RCC 7860 (cell line): ENCODE data around the gene ZFYVE28.

Experiments
- DNase-seq: peaks from one replicate; pipeline ENCODE4 v3.0.0-alpha.2; 2015; ENCODE audit warnings: low spot score
- FAIRE-seq: peaks from 2 replicates; lab custom pipeline; 2012; peaks lifted over from hg19 to GRCh38; lab: Jason Lieb, UNC

The ZFYVE28 gene

DNA sequence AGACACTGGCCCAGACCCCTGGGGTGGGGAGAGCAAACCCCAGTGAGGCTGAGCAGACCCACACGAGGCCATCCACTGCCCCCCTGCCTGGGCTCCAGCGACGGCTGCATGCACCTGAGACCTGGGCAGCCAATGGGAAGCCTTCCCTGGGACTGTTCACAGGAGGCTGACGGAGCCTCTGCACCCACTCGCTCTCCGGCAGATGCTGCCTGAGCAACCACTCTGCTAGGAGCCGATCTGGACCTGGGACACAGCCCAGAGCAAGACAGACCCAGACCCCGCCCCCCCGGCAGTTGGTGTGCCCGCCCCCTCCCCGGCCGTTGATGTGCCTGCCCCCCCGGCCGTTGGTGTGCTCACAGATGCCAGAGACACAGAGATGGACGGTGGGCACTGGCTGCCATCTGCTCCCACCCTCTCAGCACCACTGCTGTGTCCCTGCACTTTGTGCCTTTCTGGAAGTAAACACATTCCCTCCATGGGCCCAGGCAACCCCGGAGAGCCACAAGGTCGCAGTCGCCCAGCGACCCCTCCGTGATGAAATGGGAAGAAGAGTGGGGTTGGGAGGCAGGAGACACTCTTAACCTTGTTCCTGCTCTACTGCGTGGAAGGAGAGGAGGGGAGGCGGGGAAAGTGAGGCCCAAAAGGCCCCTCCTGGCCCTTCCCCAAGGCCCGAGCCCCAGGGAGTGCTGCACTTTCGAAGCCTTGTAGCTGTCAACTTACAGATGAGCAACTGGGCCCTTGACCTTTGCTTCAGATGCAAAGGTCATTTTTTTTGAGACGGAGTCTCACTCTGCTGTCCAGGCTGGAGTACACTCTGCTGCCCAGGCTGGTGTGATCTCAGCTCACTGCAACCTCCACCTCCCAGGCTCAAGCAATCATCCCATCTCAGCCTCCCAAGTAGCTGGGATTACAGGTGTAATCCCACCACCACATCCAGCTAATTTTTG lies 62.0 kb downstream of the ZFYVE28 start:
- no peak for DNase-seq
- FAIRE-seq: no peak

DNA sequence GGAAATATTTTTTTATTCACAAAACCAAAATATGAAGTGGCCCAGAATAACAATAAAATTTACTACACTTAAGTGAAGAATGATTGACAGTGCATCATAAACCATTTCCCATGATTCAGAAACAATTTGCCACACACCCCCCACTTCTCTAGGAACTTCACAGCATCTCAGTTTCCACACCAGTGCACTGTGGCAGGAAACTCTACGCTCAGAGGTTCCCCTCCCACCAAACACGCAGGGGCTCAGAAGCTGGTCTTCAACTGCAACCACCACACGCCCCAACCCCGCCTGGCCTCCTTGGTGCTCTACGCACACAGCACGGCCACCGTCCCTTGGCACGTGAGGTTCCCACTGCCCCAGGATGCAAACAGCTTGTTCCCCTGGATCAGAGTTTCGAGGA lies 63.7 kb downstream of the ZFYVE28 start:
- FAIRE-seq: no peak
- DNase-seq: no peak

DNA sequence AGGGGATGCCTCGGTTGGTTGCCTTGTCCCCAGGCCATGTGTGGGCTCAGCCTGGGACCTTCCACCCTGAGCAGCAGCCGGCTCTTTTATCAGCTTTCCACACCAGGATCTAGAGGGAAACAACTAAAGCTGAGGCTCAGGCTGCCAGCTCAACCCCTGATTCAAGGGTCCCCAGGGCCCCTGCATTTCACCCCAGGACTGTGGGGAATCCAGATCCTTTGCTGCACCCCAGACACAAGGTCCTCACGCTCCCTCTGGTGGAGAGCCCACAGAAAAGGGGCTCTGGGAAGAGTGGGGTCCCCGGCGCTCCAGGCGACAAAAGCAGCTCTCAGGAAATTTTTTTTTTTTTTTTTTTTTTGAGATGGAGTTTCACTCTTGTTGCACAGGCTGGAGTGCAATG lies 64.3 kb downstream of the ZFYVE28 start:
- DNase-seq (no peak), FAIRE-seq (no peak)

DNA sequence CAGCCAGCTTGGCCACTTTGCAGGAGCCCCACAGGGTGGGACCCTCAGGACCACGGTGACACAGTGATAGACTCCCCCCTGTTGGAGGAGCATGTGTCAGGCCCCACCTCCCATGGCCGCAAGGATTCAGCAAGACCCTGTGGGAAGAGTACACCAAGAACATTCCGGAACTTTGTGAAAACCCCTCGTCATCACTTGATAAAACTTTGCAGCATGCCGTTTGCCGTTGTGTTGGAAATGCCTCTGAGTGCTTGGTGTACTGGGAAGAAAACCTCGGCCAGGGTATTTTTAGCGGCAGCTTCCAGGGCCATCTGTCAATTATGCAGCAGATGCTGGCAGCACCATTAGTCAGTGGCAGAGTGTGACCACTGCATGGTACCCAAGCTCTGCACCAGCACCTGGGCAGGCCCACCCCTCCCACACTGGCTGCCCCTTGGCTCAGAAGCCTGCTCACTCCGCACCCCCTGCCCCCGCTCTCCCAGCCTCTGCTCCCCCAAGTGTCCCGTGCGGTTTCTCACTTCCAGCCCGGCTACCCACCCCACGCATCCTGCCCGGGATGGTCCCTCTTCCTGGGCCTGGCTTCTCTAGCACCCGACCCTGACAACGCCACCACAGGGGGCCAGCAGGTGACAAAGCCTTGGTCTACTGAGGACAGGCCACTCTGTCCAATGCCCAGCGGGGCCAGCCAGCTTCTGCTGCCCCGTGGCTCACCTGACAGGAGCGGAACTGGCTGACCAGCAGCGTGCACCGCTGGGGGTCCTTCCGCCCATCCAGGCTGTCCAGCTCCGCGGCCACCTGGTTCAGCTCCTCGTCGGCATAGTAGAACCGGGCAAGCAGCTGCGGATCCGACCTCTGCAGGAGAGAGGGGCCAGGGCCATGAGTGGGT lies 65.0 kb downstream of the ZFYVE28 start:
- no peak for FAIRE-seq

DNA sequence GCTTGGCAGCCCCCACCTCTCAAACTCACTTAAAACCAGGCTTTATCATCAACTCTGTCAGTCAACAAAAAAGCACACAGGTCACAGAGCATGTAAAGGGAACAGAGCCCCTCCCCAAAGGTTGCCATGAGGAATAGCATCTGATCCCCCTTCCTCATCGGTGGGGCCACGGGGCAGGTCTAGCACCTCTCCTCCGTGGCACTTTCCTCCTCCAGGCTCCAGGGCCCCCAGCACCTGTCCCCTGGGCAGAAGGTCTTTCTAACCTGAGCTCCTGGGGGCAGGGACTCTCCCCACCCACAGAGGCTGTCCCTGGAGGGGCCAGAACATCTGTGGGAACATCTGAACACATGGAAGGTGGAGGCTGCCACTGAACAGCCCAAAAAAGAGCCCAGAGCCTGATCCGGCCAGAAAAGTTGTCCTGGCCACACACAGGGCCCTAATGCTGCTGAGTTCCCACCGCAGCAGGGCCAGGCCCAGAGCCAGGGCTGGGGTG lies 65.7 kb downstream of the ZFYVE28 start:
- FAIRE-seq (no peak), DNase-seq (no peak)

More for the DNA sequence above, 65.0 kb downstream of the ZFYVE28 start:
- DNase-seq: no peak

DNA sequence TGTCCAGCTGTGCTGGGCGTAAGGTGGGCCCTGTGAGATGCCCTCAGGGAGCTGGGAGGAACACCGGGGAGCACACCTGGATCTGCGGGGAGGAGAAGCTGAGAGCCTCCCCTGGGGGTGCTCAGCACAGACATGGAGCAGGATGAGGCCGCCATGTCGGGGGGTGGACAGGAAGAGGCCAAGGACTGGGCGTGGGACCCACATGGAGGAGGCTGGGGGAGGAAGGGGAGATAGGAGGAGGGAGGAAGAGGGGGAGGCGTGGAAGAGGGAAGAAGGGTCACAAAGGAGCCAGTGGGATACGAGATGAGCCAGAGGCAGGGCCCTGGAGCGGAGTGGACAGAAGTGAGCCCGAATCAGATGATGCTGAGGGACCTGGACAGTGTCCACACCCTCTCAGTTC lies 66.3 kb downstream of the ZFYVE28 start:
- DNase-seq: no peak

DNA sequence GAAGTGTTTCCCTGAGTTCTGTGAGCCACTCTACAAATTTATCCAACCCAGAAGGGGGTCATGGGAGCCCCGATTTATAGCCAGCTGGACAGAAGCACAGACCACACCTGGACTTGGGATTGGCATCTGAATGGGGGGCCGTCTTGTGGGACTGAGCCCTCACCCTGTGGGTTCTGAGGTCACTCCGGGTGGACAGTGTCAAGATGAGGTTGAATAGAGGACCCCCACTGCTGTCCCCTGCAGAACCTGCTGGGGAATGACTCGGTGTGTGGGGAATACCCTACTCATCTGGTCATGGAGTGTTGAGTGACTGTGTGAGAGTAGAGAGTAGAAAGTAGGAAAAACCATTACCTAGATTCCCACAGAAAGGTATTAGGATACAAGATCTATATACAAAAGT lies 67.5 kb downstream of the ZFYVE28 start:
- FAIRE-seq: no peak
- no peak for DNase-seq

More for the DNA sequence above, 66.3 kb downstream of the ZFYVE28 start:
- FAIRE-seq: no peak

DNA sequence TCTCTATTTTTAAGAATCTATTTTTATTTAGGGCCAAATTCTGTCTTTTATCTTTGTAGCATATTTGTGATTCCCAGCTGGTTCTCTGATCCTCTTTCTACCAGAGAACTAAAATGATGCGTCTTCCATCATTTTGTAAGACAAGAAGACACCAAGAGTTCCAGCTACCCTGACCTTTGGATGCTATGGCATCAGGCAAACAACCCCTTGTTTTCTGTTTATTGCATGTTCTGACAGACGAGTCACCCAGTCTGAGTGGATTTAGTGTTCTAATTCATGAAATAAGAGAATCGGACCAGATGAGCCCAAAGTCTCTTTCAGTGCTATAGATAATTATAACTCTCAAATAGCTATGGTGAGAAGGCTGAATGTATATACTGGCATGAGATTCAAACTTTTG lies 69.7 kb downstream of the ZFYVE28 start:
- FAIRE-seq (no peak), DNase-seq (no peak)

DNA sequence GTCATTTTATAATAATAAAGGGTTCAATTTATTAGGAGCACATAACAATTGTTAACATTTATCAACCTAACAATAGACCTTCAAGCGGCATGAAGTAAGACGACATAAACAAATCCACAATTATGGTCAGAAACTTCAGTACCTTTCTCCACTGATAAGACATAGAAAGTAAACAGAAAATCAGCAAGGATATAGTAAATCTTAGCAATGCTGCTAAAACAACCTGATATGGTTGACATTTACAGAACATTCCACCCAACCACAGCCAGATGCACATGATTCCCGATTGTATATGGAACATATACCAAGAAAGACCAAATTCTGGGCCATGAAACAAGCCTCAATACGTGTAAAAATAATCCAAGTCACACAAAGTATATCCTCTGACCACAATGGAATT lies 71.3 kb downstream of the ZFYVE28 start:
- FAIRE-seq: no peak
- no peak for DNase-seq

DNA sequence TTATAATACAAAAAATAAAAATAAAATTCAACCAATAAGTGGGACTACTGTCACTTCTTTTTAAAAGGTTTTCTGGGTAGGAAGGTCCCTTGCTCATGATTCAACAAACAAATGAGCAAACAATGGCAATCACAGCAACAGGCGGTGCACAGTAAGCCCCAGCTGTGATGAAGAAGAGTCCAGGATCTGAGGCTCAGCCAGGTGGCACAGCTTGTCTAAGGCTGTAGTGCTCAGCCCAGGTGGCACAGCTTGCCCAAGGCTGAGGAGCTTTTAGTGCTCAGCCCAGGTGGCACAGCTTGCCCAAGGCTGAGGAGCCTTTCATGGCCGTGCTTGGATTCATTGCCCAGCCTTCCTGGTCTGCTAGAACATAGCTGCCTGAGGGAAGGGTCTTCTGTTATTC lies 75.0 kb downstream of the ZFYVE28 start:
- no peak for DNase-seq
- FAIRE-seq: no peak

DNA sequence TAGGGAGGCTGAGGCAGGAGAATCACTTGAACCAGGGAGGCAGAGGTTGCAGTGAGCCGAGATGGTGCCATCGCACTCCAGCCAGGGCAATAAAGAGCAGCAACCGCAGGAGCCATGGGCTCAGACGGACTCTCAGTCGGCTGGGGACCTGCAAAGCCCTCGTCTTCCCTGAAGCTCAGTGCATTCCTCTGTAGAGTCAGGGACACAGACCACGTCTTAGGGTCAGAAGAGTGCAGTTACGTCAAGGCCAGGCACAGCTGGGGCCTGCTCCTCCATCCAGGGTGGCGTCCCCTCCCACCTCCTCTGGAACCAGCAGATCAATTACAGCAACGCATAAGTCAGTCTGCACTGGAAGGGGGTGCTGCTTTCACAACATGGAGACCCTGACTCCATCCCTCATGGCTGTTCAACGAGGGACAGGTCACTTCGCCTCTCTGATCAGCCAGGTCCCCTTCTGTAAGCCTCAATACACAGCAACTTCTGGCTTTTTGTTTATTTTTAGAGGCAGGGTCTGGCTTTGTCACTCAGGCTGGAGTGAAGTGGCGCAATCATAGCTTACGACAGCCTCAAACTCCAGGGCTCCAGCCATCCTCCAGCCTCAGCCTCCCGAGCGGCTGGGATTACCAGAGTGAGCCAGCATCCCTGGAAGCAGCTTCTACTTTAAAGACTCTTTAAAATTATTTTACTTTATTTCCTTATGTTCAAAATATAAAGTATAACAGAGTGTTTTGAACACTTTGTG lies 76.4 kb downstream of the ZFYVE28 start:
- FAIRE-seq: no peak

DNA sequence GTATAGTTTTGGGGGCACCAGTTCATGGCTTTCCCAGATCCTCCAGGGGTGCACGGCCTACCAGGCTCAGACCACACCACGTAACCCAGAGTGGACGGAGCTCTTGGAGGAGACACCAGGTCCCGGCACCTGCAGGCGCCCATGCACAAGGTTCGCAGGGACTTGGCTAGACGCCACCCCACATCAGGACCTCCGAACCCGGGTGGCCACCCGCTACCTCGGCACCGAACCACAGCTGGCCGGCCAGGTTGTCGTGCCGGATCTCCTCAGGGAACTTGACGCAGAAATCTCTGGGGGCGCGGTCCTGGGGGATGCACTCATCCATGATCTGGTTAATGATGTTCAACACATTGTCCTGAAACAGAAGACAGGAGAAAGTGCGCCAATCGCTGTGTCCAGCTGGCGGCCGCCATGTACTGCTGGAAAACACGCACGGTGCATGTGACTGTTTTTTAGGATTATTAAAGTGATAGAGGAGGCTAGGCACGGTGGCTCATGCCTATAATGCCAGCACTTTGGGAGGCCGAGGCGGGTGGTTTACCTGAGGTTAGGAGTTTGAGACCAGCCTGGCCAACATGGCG lies 77.1 kb downstream of the ZFYVE28 start:
- DNase-seq: no peak
- no peak for FAIRE-seq

More for the DNA sequence above, 76.4 kb downstream of the ZFYVE28 start:
- no peak for DNase-seq

DNA sequence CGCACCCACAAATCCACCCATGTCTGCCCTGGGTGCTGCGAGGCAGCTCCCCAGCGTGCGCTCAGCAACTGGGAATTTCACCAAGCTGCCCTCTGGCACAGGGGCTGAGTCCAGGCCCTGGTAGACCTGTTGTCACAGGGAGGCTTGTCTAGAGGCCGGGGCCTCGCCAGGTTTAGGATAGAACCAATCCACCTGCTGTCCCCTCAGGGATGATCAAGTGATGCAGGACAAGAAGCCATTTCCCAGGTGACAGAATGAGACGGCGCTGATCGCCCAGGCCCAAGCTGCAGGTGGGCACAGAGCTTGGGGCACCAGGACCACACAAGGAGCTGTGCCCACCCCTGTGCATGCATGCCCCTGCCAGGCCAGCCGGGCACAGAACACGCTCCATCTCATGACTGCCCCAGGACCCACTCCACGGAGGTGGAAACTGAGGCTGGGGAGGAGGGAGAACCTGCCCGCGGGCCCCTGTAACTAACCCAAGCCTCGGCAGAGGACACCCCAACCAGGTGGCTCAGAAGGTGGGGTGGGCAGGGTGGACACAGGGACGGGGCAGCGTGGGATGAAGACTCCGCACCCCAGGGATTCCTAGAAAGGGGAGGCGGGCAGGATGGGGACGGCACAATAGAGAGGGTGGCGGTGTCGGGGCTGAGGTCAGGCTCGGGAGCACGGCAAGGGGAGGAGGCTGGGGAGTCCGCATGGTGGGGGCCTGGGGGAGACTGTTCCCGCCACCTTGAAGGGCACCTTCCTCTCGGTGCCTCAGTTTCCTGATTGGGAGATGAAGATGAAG lies 78.0 kb downstream of the ZFYVE28 start:
- FAIRE-seq: no peak
- DNase-seq: no peak

DNA sequence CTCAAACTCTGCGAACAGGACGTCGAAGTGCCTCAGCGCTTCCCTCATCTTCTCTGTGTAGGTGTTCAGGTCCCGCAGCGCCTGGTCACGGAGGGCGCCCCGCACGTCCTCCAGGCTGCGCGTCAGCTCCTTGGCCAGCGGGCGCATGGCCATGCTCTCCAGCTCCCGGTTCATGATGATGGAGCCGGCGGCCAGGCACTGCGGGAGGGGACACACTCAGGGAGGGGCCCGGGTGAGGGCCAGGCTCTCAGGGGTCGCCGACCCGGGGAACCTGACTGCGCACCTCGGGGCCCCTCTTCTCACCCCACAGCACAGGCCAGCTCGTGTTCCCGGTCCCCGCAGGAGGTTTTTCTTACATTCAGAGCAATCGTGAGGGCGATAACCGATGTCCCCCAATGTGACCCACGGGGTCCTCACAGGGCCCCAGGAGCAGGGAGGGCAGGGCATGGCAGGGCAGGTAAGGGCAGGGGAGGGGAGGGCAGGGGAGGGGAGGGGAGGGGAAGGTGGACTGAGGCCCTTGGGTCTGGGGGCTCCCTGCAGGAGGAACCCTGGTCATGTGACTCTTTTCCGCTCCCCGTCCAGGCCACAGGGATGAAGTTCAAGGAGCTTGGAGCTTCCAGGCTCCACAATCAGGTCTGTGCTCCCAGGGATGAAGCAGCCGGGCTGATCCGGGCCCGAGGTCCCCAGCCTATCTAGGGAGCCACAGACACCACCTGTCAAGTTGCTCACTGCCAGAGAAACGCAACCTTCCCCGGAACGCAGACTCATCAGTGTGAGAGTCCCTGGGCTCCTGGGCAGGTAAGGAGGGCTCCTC lies 78.8 kb downstream of the ZFYVE28 start:
- FAIRE-seq (no peak), DNase-seq (no peak)

DNA sequence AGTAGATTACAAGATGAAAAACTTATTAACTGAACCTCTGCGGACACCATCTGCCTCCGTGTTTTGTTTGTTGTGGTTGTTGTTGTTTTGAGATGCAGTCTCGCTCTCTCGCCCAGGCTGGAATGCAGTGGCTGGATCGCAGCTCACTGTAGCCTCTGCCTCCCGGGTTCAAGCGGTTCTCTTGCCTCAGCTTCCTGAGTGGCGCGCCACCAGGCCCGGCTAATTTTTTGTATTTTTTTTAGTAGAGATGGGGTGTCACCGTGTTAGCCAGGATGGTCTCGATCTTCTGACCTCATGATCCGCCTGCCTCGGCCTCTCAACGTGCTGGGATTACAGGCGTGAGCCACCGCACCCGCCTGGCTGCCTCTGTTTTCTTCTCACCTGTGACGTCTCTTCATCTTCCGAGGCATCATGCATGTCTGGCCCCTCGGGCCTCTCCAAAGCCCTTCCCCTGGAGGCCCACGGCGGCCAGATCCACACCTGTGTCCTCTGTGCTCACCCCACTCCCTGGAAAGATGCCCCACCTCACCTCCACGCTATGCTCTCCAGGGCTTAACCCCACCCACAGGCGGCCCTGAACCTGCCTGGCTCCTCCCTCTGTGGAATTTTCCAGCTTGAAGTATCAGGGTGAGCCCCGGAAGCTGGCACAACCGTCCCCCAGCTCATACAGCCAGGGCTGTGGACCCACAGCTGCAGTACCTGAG lies 79.5 kb downstream of the ZFYVE28 start:
- no peak for DNase-seq

DNA sequence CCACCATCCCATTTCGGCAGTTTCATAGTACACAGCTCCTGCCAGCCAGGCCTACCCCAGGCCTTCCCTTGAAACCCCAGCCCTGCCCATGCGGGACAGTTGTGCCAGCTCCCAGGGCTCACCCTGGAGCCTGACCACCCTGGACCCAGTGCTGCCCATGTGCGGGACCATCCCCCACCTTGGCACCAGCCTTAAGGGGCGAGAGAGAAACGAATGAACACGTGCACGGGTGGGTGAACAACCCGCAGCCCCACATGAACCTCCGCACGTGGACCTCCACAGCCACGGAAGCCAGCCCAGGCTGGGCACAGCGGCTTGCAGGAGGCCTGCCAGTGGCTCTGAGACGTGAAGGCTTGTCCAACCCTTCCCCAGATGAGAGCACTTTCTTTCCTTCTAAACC lies 80.5 kb downstream of the ZFYVE28 start:
- DNase-seq (no peak), FAIRE-seq (no peak)

More for the DNA sequence above, 79.5 kb downstream of the ZFYVE28 start:
- no peak for FAIRE-seq

DNA sequence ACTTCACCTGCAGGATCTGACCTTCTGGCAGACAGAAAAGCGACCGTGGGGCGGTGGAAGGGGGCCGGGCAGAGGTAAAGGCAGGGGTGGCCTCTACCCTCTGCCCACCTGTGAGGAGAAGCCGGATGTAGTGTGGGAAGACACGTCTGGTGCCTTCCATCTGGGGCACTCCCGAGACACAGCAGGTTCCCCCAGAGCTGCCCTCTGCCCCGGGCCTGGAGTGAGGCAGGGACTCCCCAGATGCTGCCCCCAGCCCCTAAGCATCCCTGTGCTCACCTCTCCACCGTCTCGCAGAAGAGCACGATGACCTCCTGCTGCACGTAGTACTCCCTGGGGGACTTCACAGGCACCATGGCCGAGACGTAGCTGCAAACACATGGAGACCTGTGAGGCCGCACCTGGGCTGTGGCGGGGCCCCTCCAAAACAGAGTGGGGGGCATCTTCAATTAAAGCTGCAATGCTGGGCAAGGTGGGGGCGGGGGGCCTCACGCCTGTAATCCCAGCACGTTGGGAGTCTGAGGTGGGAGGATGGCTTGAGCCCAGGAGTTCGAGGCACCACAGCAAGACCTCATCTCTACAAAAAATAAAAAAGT lies 81.2 kb downstream of the ZFYVE28 start:
- FAIRE-seq (no peak), DNase-seq (no peak)

DNA sequence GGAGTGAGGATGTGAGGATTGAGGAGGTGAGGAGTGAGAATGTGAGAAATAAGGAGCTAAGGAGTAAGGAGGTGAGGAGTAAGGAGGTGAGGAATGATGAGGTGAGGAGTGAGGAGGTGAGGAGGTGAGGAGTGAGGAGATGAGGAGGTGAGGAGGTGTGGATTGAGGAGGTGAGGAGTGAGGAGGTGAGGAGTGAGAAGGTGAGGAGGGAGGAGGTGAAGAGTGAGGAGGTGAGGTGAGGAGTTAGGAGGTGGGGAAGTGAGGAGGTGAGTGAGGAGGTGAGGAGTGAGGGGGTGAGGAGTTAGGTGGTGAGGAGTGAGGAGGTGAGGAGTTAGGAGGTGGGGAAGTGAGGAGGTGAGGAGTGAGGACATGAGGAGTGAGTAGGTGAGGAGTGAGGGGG lies 81.8 kb downstream of the ZFYVE28 start:
- FAIRE-seq (no peak), DNase-seq (no peak)
